ENCODE data around the gene SPPL3. TPM values are rescaled to one million over a fixed set of nuclear protein-coding genes. Genes with fewer than 3 reads are reported as not detected.
A peak's percentile ranks its signal among the peaks of the same experiment; 100 is the strongest.

Gene SPPL3
- total RNA-seq, 1 donor: 21.3 TPM

DNA sequence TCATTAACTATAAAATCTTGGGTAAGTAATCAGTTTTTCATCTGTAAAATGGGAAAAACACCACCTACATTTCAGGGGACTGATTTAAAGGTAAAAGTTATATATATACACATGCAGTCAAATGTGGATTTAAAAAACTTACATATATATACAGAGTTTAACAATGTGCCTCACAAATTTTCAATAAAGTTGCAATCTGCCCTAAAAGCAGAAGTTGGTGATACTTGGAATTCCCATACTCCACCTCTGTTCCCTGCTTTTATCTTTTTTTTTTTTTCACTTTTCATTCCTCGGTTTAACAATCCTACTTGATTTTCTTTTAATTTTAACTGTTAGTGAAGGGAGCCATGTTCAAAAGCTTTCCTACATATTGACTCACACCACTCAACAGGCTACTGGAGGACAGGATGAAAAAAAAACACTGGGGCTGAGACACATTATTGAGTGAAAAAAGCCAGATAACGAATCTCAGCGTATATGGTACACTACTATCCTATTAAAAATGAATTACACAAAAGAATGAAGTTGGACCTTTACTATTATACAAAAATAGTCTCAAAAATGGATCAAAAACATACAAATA is 24.3 kb downstream of the SPPL3 start:
- DNase-seq (ENCODE audit: low read depth in 2 of 3, low spot score in 2 of 3): no peak

DNA sequence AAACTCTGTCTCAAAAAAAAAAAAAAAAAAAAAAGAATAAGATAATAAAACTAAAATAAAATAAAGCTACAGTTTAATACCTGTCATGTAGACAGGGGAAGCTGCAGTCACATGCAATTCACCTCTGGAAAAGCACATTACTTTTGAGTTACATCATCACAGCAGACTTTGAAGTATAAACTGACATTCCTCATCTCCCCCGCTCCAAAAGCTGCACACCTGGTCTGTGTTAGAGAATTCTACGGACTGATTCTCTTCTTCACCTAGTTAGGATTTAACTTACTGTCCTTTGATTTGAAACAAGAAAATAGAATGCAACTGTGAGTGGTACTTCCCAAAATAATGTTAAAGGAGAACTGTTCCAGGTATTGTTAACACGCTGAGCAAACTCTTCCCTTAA is 25.1 kb downstream of the SPPL3 start:
- DNase-seq (ENCODE audit: low read depth in 2 of 3, low spot score in 2 of 3): no peak

DNA sequence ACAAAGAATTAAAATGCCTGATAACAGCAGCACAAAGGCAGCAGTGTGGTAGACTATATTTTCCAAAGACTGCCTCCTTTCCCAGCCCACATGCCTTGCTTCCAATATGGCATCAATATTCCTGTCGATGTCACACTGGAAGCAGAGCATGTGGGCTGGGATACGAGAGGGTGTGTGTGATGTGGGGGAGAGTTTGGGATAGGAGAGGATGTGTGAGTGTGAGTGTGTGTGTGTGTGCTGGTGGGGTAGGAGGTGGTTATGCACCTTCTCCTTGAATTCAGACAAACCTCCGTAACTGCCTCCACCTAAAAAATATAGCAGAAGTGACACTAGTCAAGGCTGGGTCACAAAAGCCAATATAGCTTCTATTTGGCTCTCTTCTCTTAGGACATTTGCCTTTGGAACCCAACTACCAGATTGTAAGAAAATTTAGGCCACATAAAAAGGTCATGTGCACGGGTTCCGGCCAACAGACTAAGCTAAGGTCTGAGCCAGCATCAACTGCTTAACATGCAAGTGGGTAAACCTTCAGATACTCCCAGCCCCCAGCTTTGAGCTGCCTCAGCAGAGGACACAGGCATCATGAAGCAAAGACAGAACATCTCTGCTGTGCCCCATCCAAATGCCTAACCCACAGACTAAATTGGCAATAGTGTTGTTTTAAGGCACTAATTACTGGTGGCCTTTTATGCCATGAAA is 29.5 kb downstream of the SPPL3 start:
- no peak for DNase-seq (ENCODE audit: low read depth in 2 of 3, low spot score in 2 of 3)

DNA sequence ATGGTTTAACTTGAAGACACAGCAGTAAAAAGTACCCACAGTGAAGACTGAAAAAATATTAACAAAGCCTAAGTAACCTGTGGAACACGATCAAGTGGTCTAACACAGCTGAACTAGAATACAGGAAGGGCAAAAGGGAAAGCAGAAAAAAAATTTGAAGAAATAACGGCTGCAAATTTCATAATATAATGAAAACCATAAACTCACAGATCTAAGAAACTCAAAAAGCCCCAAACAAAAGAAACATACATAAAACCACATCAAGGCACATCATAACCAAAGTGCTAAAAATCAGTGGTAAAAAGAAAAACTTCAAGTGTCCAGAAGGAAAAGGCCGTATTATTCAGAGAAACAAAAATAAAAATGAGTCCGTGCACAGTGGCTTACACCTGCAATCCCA is 30.9 kb downstream of the SPPL3 start:
- no peak for DNase-seq (ENCODE audit: low read depth in 2 of 3, low spot score in 2 of 3)

DNA sequence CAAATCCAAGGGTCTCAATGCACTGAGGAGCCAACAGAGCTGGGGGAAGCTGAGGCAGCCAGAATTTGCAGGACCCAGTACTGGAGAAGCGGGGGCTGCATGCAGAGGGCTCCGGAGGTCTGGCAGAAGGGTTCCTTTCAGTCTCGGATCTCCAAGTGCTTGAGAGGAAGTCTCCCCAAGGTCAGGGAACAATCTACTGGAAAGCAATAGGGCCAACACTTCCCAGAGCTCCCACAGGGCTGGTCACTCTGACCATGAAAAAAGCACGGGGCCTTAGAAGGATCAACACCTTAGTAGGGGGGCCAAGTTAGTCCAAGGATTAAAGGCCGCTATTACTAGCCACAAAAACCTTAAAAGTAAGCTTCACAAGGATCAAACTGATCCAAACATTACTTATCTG is 31.7 kb downstream of the SPPL3 start:
- no peak for DNase-seq (ENCODE audit: low read depth in 2 of 3, low spot score in 2 of 3)

DNA sequence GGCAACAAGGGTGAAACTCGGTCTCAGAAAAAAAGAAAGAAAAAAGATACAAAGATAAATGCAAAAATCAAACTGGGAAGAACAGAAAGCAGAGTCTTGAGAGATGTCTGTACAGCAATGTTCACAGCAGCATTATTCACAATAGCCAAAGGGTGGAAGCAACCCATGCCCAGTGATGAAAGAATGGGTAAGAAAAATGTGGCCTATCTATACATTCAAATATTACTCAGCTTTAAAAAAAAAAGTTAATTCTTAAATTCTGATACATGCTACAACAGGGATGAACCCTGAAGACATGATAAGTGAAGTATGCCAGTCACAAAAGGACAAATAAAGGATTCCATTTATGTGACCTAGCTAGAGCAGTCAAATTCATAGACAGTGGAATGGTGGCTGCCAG is 33.7 kb downstream of the SPPL3 start:
- DNase-seq (ENCODE audit: low read depth in 2 of 3, low spot score in 2 of 3): no peak

DNA sequence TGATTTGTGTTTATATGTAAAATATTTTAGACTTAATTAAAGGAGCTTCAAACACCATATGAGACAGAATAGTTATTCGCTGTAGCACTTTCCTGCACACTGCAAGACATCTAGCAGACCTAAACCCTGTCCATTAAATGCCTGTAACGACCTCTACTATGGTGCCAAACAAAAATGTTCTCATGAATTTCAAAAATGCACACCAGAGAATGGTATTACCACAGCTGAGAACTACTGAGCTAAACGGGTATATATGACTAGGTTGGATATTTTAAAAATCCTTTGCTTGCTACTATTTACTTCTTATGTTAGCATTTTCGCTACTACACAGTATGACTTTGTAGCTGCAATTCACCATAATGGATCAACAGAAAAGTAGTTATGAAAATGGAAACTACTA is 34.8 kb downstream of the SPPL3 start:
- DNase-seq (ENCODE audit: low read depth in 2 of 3, low spot score in 2 of 3): no peak

DNA sequence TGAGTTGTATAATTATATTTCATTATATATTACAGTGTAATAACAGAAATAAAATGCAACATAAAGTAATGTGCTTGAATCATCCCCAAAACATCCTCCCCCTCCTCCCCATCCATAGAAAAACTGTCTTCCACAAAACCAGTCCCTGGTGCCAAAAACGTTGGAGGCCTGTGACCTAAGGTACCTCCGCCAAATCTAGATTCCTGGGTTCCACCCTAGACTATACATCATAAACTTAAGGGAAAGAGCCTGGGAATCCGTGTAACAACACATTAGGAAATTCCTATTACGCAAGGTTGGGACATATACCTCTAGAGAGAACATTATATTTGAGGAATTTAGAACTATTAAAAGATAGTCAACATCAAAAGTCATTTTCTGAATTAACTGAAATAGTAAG is 38.0 kb downstream of the SPPL3 start:
- no peak for DNase-seq (ENCODE audit: low read depth in 2 of 3, low spot score in 2 of 3)

DNA sequence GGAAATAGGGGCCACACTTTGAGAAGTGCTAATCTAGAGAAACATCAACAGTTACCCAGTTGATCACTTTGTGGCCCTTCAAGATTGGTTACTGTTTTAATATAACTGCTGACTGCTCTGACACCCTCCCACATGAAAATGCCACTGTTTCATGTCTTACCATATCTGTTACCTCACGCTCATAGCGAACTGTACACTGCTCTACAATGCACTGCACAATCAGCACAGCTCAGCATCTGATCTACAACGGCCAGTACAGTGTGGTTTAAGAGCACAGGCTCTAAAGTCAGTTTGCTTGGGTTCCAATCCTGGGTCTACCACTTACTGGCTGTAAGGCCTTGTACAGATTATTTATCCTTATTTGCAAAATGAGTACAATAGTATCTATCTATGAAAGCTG is 39.1 kb downstream of the SPPL3 start:
- no peak for DNase-seq (ENCODE audit: low read depth in 2 of 3, low spot score in 2 of 3)

DNA sequence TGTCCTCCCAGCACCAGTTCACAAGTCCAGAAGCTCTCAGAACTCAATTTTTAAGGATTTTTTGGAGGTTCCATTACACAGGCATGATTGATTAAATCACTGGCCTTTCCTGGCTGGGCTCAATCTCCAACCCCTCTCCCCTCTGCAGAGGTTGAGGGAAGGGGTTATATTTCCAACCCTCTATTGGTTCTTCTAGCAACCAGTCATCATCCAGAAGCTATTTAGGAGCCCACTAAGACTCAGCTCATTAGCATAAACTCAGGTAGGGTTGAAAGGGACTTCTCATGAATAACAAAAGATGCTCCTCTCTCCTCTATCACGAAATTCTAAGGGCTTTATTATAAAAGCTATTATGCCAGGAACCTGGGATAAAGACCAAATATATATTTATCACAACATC is 41.5 kb downstream of the SPPL3 start:
- no peak for DNase-seq (ENCODE audit: low read depth in 2 of 3, low spot score in 2 of 3)

DNA sequence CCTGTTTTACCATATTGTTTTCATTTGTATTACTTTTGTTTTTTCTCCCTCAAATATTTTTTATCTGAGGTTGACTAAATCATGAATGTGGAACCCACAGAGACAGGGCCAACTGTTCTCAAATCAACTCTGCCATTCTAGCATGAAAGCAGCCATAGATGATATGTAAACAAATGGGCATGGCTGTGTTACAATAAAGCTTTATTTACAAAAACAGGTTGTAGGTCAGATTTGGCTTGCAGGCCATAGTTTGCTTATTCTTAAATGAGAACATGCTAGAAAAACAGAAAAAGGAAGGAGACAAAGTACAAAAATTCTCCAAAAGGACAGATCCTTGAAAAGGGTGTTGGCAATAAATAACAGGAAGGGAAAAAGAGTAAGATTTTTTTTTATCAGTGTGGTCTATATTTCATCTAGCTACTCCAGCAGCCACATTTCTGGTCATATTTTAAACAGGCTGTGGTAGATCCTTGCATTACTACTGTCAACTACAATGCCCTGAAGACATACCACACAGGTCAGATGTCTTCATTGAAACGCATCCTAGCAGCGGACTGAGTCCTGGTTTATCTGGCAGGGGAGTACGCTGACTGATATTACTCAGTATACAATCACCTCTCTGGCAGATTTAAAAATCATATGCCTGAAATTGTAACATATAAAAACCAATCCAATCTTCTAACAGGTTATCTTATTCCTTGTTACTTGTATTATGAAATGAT is 42.9 kb downstream of the SPPL3 start:
- no peak for DNase-seq (ENCODE audit: low read depth in 2 of 3, low spot score in 2 of 3)

DNA sequence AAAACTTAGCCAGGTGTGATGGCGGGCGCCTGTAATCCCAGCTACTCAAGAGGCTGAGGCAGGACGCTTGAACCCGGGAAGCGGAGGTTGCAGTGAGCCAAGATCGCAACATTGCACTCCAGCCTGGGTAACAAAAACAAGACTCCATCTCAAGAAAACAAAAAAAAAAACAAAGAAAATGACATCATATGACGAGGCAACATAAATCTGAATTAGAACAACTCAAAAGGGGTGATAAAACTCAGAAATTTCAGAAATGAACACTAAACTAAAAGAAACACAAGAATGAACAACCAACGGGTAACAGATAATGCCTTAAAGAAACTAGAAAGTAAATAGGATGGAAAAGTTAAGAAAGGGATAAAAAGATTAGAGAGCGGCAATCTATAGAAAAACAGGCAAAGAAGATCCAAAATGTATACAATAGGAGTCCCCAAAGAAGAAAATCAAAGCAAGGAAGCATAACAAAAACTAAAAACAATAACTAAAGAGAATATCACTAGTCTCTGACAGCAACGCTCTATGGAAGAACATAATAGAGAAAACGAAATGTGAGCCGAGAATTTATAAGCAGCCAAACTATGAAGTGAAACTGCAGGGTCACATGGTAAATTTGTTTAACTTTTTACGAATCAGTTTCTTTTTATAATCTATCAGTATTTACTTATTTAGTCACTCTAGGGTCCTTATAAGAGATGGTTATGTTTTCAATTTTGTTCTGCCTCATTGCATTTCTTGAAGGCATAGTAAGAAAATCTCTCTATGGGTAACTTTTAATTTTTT is 45.7 kb downstream of the SPPL3 start:
- DNase-seq (ENCODE audit: low read depth in 2 of 3, low spot score in 2 of 3): no peak

DNA sequence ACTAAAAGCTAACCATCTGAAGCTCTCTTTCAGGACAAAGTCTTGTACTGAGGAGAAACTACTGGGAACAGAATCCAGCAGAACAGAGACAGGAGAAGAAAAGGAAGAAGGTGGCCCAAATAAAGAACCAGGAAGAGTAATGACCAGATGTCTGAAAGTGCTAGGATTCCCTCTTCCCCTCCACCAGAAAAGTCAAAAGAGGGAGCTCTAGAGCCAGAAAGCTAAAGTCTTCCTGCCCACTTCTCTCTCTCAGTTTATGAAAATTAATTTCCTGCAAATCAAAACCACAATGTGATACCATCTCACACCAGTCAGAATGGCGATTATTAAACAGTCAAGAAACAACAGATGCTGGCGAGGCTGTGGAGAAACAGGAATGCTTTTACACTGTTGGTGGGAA is 47.2 kb downstream of the SPPL3 start:
- peak in 1 of 3 donors; percentile 39 for DNase-seq (ENCODE audit: low read depth in 2 of 3, low spot score in 2 of 3)

DNA sequence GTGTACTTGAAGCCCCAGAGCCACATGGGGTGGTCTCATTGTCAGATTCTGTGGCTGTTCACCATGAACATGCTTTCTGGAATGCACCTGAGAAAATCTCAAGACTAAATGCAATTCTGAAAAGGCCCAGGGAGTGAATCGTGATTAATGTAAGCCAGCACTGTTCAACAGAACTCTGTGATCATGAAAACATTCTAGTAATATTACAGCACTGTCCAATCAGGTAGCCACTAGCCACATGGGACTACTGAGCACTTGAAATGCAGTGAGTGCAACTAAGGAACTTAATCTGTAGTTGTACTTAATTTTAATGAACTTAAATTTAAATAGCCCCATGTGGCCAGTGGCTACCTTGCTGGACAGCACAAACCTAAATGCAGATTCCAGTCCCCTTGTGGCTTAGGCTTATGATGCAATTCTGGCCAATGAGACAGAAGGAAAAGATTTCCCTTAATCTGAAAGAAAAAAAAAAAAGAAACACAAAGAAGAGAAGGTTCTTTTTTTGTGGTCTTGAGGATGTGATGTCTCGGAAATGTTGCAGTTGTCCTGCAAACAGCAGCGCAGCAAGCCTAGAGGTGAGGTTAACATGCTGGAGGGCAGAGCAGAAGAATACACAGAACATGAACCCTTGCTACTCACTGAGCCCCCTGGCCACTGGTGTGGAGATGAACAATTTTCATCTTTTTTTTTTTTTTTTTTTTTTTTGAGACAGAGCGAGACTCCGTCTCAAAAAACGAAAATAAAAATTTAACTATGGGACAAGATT is 48.2 kb downstream of the SPPL3 start:
- DNase-seq (ENCODE audit: low read depth in 2 of 3, low spot score in 2 of 3): peak in 2 of 3 donors; percentile 42 to 67

DNA sequence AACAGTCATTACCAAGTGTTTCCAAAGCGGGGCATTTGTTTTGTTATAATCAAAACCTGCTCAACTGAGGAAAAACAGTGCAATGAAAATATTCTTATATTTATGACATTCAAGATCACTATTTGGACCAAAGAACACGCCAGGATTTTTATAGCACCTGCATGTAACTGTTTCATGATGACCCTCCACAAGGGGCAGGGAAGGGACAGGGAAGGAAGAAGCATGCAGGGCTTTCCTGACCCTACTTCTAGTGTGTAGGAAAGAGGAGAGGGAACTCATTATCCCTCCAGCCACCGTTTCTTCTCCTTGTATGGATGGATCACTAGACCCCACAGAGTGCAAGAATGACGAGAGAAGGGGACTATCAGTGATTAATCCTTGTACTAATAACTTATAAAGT is 49.4 kb downstream of the SPPL3 start:
- DNase-seq (ENCODE audit: low read depth in 2 of 3, low spot score in 2 of 3): no peak

DNA sequence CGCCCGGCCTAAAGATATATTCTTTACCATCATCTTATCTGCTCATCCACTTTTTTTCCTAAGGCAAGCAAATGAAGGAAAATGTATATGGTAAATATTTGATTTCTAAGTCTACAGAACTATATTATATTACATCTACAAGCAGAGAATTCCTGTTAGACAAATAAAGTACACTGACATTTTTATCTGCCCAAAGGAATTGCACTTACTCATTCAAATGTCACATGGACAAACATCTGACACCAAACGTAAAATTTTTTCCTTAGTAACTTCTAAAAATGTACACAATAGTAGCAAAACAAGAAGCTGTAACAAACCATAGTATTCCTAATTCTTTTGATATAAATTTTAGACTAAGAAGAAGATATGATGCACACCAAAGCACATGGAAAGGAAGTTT is 51.0 kb downstream of the SPPL3 start:
- no peak for DNase-seq (ENCODE audit: low read depth in 2 of 3, low spot score in 2 of 3)

DNA sequence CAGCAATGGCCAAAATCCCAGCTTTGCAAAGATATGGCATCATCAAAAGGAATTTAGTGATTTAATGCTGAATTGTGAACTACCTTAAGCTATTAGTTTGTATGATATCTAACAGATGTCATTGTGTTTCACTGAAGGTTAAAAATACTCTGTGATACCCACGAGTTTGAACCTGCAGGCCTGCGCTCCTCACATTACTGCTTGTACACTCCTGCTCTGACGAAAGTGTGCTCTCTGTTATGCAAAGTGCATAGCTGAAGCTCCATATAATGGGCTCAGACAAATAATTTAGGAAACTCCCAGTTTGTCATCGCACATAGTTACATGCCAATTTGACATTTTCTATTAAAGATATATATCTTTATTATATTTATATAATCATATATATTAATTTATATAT is 52.2 kb downstream of the SPPL3 start:
- DNase-seq (ENCODE audit: low read depth in 2 of 3, low spot score in 2 of 3): no peak

DNA sequence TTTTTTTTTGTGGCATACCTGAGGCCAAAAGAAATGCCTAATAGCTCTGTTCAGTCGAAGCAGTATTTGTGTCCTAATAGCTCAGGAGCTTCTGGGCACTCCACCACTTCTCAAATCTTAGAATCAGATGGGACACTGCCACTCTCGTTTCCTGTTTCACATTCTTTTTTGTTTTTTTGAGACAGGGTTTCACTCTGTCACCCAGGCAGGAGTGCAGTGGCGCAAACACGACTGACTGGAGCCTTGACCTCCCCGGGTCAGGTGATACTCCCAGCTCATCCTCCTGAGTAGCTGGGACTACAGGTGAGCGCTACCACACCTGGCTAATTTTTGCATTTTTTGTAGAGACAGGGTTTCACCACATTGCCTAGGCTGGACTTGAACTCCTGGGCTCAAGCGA is 52.7 kb downstream of the SPPL3 start:
- no peak for DNase-seq (ENCODE audit: low read depth in 2 of 3, low spot score in 2 of 3)

DNA sequence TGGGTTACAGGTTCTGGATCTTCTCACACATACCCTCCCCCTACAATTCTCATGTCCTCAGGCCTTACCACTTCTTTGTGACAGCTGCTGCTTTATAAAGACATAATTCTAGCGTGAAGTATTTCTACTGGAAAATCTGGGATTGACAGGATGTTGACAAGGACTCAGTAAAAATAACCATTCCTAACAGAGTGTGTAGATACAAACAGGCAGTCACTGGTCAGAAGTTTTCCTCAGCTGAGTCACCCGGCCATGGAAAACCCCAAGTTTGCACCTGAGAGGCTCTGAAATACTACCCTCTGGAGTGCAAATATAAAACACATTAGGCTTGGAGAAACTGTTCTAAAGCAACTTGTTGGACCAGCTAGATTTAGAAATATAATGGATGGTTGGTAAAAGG is 54.4 kb downstream of the SPPL3 start:
- no peak for DNase-seq (ENCODE audit: low read depth in 2 of 3, low spot score in 2 of 3)

DNA sequence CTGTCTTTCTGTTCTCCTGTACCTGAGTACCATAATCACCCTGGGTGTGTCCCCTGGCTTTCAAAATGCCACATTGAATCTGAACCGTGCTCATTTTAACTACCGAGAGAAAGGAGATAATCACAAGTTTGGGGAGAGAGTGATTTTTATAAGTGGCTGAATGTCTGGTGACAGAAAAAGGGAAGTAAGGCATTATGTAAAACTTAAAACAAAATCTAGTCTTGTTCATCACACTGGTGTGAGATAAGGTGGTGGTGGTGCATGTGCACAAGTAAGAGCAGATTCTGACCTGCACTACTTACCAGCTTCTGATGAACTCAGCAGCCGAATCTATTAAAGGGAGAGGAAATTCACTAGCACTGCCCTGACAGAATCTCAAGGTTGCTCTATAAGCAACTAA is 56.3 kb downstream of the SPPL3 start:
- peak in 2 of 3 donors; percentile 47 to 62 for DNase-seq (ENCODE audit: low read depth in 2 of 3, low spot score in 2 of 3)

DNA sequence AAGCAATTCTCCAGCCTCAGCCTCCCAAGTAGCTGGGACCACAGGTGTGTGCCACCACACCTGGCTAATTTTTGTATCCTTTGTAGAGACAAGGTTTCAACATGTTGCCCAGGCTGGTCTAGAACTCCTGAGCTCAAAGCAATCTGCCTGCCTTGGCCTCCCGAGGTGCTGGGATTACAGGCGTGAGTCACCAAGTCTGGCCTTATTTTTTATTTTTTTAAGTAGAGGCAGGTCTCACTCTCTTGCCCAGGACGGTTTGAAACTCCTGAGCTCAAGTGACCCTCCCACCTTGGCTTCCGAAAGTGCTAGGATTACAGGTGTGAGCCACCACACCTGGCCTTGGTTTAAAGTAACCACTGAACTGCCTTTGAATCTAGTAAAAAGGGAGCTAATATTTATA is 56.8 kb downstream of the SPPL3 start:
- no peak for DNase-seq (ENCODE audit: low read depth in 2 of 3, low spot score in 2 of 3)

Data from hematopoietic multipotent progenitor cell (in vitro differentiated cells).